GM18951 (cell line): ENCODE data around the gene PCDHGA5.
"Not testable (repeated sequence)": the region's sequence is repeated elsewhere in the genome, so short reads cannot be mapped to it uniquely, and the experiment has no call there.

Experiments used
- POLR2A ChIP-seq: IDR thresholded peaks from 4 replicates; pipeline ENCODE4 v1.6.1; 2011; ENCODE audit warnings: mild to moderate bottlenecking; ENCODE audit not compliant: insufficient read length, insufficient read depth; ENCODE audit errors: extremely low read depth
- in situ Hi-C: fragments of 300-500 bp; cut with MboI; formaldehyde crosslinking; loops from one replicate; pipeline ENCODE4 v1.12.0; 2022; ENCODE audit warnings: low sequenced_read_pairs, mixed read lengths, inconsistent platforms; ENCODE audit not compliant: unreplicated experiment

PCDHGA5 gene

GRCh38 chr5:141388661-141389060 is 24.7 kb downstream of the PCDHGA5 start:
- in situ Hi-C loops: no loop called here
- TF ChIP-seq POLR2A: no peak

- in situ Hi-C loops: no loop called here
- TF ChIP-seq POLR2A: no peak
These were observed 25.4 kb downstream of the PCDHGA5 start for GRCh38 chr5:141389153-141390042.

- in situ Hi-C loops: no loop called here
- TF ChIP-seq POLR2A: no peak
These were observed 28.7 kb downstream of the PCDHGA5 start, which contains the start of gene PCDHGA8 for GRCh38 chr5:141392429-141393198. Gene PCDHGA8 (plus strand): TSS chr5:141392633. CDS start chr5:141392814, 181 bp downstream.

GRCh38 chr5:141393267-141393666 is 29.3 kb downstream of the PCDHGA5 start:
- no peak for TF ChIP-seq POLR2A
- in situ Hi-C loops: no loop called here

GRCh38 chr5:141394401-141395187 is 30.6 kb downstream of the PCDHGA5 start:
- in situ Hi-C loops: not testable (repeated sequence)

- in situ Hi-C loops: not testable (repeated sequence)
These were observed 34.0 kb downstream of the PCDHGA5 start, which contains the start of gene PCDHGB5 for GRCh38 chr5:141397756-141398551. Gene PCDHGB5 (plus strand): TSS chr5:141397947. CDS start chr5:141398128, 181 bp downstream.

- no peak for TF ChIP-seq POLR2A
- in situ Hi-C loops: no loop called here
These were observed 34.6 kb downstream of the PCDHGA5 start for GRCh38 chr5:141398608-141399007.

- in situ Hi-C loops: no loop called here
- TF ChIP-seq POLR2A: no peak
These were observed 35.7 kb downstream of the PCDHGA5 start for GRCh38 chr5:141399555-141400258.

- in situ Hi-C loops: no loop called here
- TF ChIP-seq POLR2A: no peak
These were observed 38.7 kb downstream of the PCDHGA5 start, which contains the start of gene PCDHGA9 for GRCh38 chr5:141402553-141403243. Gene PCDHGA9 (plus strand): TSS chr5:141402778. CDS start chr5:141402953, 175 bp downstream.

GRCh38 chr5:141403387-141403786 is 39.4 kb downstream of the PCDHGA5 start:
- in situ Hi-C loops: no loop called here
- no peak for TF ChIP-seq POLR2A

- in situ Hi-C loops: not testable (repeated sequence)
These were observed 44.0 kb downstream of the PCDHGA5 start, which contains the start of gene PCDHGB6 for GRCh38 chr5:141407790-141408505. Gene PCDHGB6 (plus strand): TSS chr5:141408021. CDS start chr5:141408203, 182 bp downstream.
